Astrocyte (in vitro differentiated cells and primary cell): ENCODE measurements around the gene EFNA1. TPM values are rescaled to one million over a fixed set of nuclear protein-coding genes. Genes with fewer than 3 reads are reported as not detected.
A peak's percentile ranks its signal among the peaks of the same experiment; 100 is the strongest.

Experiments used
- DNase-seq: peaks from one replicate; pipeline ENCODE4 v3.0.0-alpha.2; 2010; ENCODE audit warnings: low read depth
- FAIRE-seq: peaks from 2 replicates; lab custom pipeline; 2011; peaks lifted over from hg19 to GRCh38; lab: Jason Lieb, UNC
- H2AFZ ChIP-seq: 2 replicates; pipeline ENCODE4 v1.6.0; 2012; ENCODE audit warnings: low read depth, low read length, inconsistent platforms
- H3K27ac ChIP-seq: 2 replicates; pipeline ENCODE4 v1.5.1; 2011; ENCODE audit warnings: low read depth, low read length, inconsistent platforms
- H3K27me3 ChIP-seq: 2 replicates; pipeline ENCODE4 v1.6.0; 2011; ENCODE audit warnings: low read length, inconsistent platforms; ENCODE audit not compliant: insufficient read depth
- H3K36me3 ChIP-seq: 2 replicates; pipeline ENCODE4 v1.5.1; 2011; ENCODE audit warnings: low read length, inconsistent platforms; ENCODE audit not compliant: insufficient read depth
- H3K4me1 ChIP-seq: 2 replicates; pipeline ENCODE4 v1.5.1; 2011; ENCODE audit warnings: low read length, inconsistent platforms; ENCODE audit not compliant: insufficient read depth
- H3K4me2 ChIP-seq: 2 replicates; pipeline ENCODE4 v1.6.0; 2012; ENCODE audit warnings: low read length, inconsistent platforms
- H3K4me3 ChIP-seq: 2 replicates; pipeline ENCODE4 v1.5.1; 2011; ENCODE audit warnings: low read depth, mild to moderate bottlenecking, low read length, inconsistent platforms; ENCODE audit not compliant: insufficient read depth
- H3K79me2 ChIP-seq: 2 replicates; pipeline ENCODE4 v1.6.0; 2012; ENCODE audit warnings: mild to moderate bottlenecking, low read length, inconsistent platforms; ENCODE audit not compliant: insufficient read depth
- H3K9ac ChIP-seq: 2 replicates; pipeline ENCODE4 v1.6.0; 2012; ENCODE audit warnings: mild to moderate bottlenecking, low read length, inconsistent platforms
- H3K9me3 ChIP-seq: 2 replicates; pipeline ENCODE4 v1.5.1; 2012; ENCODE audit warnings: low read depth, mild to moderate bottlenecking, low read length, inconsistent platforms; ENCODE audit not compliant: insufficient read depth
- H4K20me1 ChIP-seq: 2 replicates; pipeline ENCODE4 v1.6.0; 2012; ENCODE audit warnings: low read length, inconsistent platforms; ENCODE audit not compliant: insufficient read depth
- H3K27ac Mint-ChIP-seq: one replicate; pipeline ENCODE4 v1.8.0; 2021; ENCODE audit warnings: mild to moderate bottlenecking, mixed read lengths; ENCODE audit not compliant: unreplicated experiment
- H3K27me3 Mint-ChIP-seq: one replicate; pipeline ENCODE4 v1.8.0; 2021; ENCODE audit warnings: low read depth, mixed read lengths; ENCODE audit not compliant: unreplicated experiment
- H3K36me3 Mint-ChIP-seq: one replicate; pipeline ENCODE4 v1.8.0; 2021; ENCODE audit warnings: low read depth, mixed read lengths; ENCODE audit not compliant: unreplicated experiment
- H3K4me1 Mint-ChIP-seq: one replicate; pipeline ENCODE4 v1.8.0; 2021; ENCODE audit warnings: low read depth, mixed read lengths; ENCODE audit not compliant: unreplicated experiment
- H3K4me3 Mint-ChIP-seq: one replicate; pipeline ENCODE4 v1.8.0; 2021; ENCODE audit warnings: mild to moderate bottlenecking, moderate library complexity, mixed read lengths; ENCODE audit not compliant: unreplicated experiment
- H3K9me3 Mint-ChIP-seq: one replicate; pipeline ENCODE4 v1.8.0; 2021; ENCODE audit warnings: mild to moderate bottlenecking, mixed read lengths; ENCODE audit not compliant: unreplicated experiment
- EZH2 ChIP-seq: IDR thresholded peaks from 2 replicates; pipeline ENCODE4 v1.6.1; 2012; ENCODE audit warnings: mild to moderate bottlenecking, low read length, inconsistent platforms; ENCODE audit not compliant: insufficient read depth
- total RNA-seq: library from RNA; stranded (reverse); gene quantifications from 2 replicates; pipeline ENCODE4 v1.2.1, GENCODE V29; 2021
- TF ChIP-seq, protein P1 (sequence below): IDR thresholded peaks from 2 replicates; pipeline ENCODE4 v1.5.1; 2011; ENCODE audit warnings: low read depth, mild to moderate bottlenecking, inconsistent platforms, low read length, moderate library complexity; ENCODE audit not compliant: insufficient read depth

The EFNA1 gene
- total RNA-seq, 1 donor from 2014 or later: 16.4 TPM

DNA sequence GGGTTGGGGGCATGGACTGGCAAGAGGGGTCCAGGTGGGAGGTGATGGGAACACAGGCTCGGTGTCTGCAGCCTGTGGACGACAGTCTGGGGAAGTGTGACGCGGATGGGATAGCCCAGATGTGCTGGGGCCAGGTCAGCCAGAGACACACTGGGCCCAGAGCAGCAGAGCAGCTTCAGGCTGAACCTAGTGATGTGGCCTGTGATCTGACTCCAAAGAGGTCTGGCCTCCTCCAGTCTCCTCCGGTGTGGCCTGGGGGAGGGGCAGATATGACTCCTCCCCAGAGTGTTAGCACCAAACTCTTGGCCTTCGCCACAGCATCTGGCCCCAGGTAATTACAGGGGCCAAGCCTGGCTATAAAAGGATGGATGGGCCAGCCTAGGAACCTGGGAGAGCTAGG is 35.5 kb upstream of the EFNA1 start:
- no peak overlapping the region for H2AFZ ChIP-seq
- no peaks in the 10 kb centered on the region for H3K36me3 ChIP-seq
- Mint-ChIP-seq H3K4me1 (peaks cover 10% of the 10 kb centered on the region), H3K27me3 (peaks cover 13% of the 10 kb centered on the region), H3K4me3 (no peak overlapping the region), H3K36me3 (no peaks in the 10 kb centered on the region), H3K9me3 (no peaks in the 10 kb centered on the region), H3K27ac (no peak overlapping the region)
- TF ChIP-seq, protein P1, sequence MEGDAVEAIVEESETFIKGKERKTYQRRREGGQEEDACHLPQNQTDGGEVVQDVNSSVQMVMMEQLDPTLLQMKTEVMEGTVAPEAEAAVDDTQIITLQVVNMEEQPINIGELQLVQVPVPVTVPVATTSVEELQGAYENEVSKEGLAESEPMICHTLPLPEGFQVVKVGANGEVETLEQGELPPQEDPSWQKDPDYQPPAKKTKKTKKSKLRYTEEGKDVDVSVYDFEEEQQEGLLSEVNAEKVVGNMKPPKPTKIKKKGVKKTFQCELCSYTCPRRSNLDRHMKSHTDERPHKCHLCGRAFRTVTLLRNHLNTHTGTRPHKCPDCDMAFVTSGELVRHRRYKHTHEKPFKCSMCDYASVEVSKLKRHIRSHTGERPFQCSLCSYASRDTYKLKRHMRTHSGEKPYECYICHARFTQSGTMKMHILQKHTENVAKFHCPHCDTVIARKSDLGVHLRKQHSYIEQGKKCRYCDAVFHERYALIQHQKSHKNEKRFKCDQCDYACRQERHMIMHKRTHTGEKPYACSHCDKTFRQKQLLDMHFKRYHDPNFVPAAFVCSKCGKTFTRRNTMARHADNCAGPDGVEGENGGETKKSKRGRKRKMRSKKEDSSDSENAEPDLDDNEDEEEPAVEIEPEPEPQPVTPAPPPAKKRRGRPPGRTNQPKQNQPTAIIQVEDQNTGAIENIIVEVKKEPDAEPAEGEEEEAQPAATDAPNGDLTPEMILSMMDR: no peak
- no peak for TF ChIP-seq EZH2
- no peak overlapping the region for H3K4me3 ChIP-seq
- no peak overlapping the region for H3K27ac ChIP-seq
- no peak overlapping the region for H3K9ac ChIP-seq
- H3K4me1 ChIP-seq: peaks cover 7% of the 10 kb centered on the region
- no peaks in the 10 kb centered on the region for H3K9me3 ChIP-seq
- FAIRE-seq (no peak), DNase-seq (no peak)
- H3K27me3 ChIP-seq: peaks cover 16% of the 10 kb centered on the region
- H3K4me2 ChIP-seq: no peak overlapping the region
- no peaks in the 10 kb centered on the region for H4K20me1 ChIP-seq
- no peaks in the 10 kb centered on the region for H3K79me2 ChIP-seq

DNA sequence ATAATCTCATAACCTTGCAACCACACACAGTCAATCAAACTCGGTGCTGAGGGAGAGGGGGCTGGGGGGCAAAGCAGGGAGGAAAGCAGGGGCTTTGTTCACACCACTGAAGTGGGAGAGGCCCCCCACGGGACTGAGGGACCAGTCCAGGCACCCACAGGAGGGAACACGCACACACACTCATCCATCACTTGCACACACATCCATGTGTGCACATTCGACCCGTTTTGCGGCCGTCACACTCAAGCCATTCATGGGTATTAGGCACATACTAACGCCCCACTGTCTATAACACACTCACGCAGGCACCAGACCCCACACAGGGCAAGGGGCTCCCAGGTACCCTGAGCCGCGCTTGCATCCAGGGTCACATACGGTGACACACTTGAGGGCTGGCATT is 35.0 kb upstream of the EFNA1 start:
- H3K4me1 Mint-ChIP-seq: peaks cover 10% of the 10 kb centered on the region
- FAIRE-seq (no peak), DNase-seq (no peak)
- Histone ChIP-seq H3K4me3 (no peak overlapping the region), H4K20me1 (no peaks in the 10 kb centered on the region), H3K27me3 (peaks cover 16% of the 10 kb centered on the region), H3K9me3 (no peaks in the 10 kb centered on the region), H3K36me3 (no peaks in the 10 kb centered on the region), H3K9ac (no peak overlapping the region), H3K27ac (no peak overlapping the region), H2AFZ (no peak overlapping the region), H3K4me1 (peaks cover 7% of the 10 kb centered on the region), H3K4me2 (no peak overlapping the region), H3K79me2 (no peaks in the 10 kb centered on the region)
- H3K9me3 Mint-ChIP-seq: no peaks in the 10 kb centered on the region
- no peaks in the 10 kb centered on the region for H3K36me3 Mint-ChIP-seq
- no peak overlapping the region for H3K4me3 Mint-ChIP-seq
- peaks cover 13% of the 10 kb centered on the region for H3K27me3 Mint-ChIP-seq
- TF ChIP-seq, protein P1: no peak
- no peak for TF ChIP-seq EZH2
- H3K27ac Mint-ChIP-seq: no peak overlapping the region

DNA sequence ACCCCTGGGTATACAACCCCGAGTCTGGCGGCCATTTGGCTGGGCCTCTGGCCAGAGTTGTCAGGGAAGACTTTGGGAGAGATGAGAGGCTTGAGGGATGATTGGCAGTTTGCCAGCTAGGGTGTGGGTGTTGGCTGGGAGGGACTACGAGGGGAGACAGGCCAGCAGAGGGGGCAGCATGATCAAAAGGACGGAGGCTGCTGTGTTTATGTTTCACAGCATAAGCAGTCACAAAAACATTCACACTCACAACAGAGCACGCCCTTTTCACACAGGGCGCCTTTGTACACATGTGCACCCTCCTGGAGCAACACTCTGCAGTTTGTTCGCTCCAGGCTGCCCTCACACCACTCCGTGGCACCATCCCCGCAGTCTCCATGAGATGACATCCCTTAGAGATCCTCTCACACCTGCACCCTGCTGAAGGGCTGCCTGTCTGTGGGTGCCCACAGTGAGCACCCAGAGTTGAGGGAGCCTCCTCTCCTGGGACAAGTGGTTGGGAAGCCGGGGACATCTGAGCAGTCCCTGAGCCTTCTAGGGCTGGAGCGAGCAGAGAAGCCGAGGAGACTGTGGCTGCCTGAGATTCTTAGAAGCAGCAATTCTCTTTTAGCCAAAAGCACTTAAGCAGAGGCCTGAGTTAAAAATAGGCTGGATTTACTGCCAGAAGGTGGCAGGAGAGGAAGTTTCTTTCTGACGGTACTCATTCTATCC is 33.6 kb upstream of the EFNA1 start:
- H4K20me1 ChIP-seq: no peaks in the 10 kb centered on the region
- no peaks in the 10 kb centered on the region for H3K9me3 ChIP-seq
- H3K4me3 Mint-ChIP-seq: no peak overlapping the region
- H3K27me3 Mint-ChIP-seq: peaks cover 11% of the 10 kb centered on the region
- peak overlapping the region; percentile 43 for H2AFZ ChIP-seq
- no peak overlapping the region for H3K4me2 ChIP-seq
- no peak overlapping the region for H3K9ac ChIP-seq
- H3K27ac ChIP-seq: no peak overlapping the region
- FAIRE-seq: no peak
- H3K79me2 ChIP-seq: no peaks in the 10 kb centered on the region
- peak; percentile 38 for DNase-seq
- H3K36me3 Mint-ChIP-seq: no peaks in the 10 kb centered on the region
- peaks cover 7% of the 10 kb centered on the region for H3K4me1 ChIP-seq
- peaks cover 16% of the 10 kb centered on the region for H3K27me3 ChIP-seq
- peaks cover 10% of the 10 kb centered on the region for H3K4me1 Mint-ChIP-seq
- H3K4me3 ChIP-seq: no peak overlapping the region
- TF ChIP-seq, protein P1: peak; percentile 22
- no peak for TF ChIP-seq EZH2
- no peaks in the 10 kb centered on the region for H3K9me3 Mint-ChIP-seq
- H3K27ac Mint-ChIP-seq: no peak overlapping the region
- H3K36me3 ChIP-seq: no peaks in the 10 kb centered on the region
